ENCODE results near the gene TUFM.
A peak's percentile ranks its signal among the peaks of the same experiment; 100 is the strongest.
"Not testable (repeated sequence)": the region's sequence is repeated elsewhere in the genome, so short reads cannot be mapped to it uniquely, and the experiment has no call there.

The TUFM gene

DNA sequence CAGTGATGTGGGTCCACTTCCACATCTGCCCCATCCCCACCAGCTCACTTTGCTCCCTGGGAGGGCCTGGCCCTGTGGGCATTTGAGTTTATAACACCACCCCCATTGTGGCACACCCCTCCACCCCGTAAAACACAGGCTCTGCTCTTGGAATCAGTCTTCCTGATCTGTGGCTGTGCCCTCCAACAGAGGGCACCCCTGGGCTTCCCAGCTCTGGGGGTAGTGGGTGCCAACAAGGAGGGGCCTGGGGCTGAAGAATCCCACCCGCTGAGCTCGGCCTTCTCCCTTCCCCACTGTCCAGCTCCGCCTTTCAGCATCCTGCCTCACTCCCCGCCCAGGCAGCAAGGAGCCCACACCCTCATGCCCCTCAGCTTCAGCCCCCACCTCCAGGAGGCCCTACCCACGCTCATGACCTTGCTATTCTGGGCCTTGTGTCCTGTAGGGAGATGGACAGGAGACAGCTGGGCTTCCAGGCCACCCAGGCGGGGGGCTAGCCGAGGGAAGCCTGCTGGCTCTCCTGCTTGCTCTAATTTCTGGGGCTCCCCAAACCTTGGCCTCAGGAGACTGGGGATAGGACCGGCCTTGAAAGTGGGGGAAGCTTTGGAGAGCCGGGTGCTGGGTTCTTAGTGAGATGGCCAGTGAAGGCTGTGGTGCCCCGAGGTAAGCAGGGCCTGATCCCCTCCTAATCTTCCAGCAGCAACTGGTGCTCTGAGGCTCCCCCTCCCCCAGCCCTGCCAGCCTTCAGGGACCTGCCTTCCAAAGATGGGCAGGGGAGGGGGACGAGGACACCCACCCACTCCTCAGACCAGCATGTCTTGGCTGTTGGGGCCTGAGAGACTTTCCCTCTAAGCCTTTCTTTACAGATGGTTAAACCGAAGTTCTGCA, 29.2 kb upstream of the TUFM start:
- DNase-seq (ENCODE audit: low read depth in 2 of 2): no peak

DNA sequence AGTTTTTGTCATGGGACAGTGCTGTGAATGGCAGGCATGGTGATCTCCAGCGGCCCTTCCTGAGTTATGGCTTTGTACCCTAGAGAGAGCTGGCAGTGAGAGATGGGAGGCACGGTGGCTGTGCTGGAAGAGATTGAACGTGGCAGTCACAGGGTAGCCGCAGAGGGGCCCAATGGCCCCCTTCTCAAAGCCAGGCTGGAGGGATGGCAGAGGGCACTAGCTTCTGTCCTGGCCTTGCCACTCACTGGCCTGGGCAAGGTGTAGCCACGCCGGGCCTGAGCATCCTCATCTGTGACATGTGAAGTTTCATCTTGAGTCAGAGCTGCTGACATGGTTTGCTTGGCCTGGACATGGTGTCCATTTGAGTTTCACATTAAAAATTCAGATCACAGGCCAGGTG, 28.3 kb upstream of the TUFM start:
- DNase-seq (ENCODE audit: low read depth in 2 of 2): no peak

DNA sequence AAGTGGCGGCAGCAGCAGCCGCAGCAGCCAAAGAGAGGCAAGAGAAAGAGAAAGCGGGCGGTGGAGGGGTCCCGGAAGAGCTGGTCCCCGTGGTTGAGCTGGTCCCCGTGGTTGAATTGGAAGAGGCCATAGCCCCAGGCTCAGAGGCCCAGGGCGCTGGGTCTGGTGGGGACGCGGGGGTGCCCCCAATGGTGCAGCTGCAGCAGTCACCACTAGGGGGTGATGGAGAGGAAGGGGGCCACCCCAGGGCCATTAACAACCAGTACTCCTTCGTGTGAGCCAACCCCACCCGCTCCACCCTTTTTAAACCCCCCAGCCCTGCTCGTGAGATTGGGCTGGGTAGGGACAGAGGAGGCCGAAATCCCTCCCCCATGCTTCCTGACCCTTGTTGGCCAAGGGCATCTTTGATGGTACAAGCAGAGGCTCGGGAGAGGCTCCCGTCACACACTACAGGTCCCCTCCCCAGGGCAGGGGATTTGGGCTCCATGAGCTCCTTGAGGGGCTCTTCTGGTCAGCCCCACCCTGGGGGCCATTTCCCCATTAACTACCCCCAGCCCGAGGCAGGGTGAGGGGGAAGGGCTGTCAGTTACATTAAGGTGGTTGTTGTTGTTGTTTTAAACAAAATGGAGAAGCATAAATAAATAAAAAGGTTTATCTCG, 27.5 kb upstream of the TUFM start:
- DNase-seq (ENCODE audit: low read depth in 2 of 2): peak; percentile 20 to 25

DNA sequence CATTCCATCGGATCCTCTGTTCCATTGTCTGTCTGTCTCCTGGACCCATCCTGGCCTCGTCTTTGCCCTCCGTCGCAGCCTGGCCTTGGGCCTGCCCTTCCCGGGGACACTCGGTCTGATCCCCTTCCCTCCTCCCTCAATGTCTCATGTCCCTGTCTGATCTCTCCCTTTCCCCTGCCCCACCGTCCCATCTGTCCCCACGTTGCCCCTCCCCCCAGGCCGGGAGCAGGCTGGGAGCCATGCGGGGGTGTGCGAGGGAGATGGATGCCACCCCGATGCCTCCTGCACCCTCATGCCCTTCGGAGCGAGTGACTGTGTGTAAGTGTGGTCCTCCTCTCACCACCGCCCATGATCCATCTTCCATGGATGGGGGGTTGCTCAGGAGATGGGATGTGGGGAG, 26.8 kb upstream of the TUFM start:
- DNase-seq (ENCODE audit: low read depth in 2 of 2): no peak

DNA sequence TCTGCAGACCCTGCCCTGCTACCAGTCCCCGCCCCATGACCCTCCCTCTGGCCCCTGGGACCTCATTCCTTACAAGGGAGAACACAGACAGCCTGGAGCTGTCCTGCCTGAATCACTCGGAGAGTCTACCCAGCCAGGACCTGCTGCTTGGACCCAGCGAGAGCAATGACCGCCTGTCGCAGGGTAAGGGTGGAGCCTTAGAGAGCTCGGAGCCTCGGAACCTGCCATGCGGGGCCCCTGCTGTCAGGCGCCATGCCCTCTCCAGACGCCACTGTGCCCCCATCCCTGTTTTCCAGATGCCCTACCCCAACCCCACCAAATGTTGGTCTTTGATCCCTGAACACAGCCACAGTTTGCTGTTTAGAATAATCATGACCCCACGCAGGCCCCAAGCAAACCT, 23.1 kb upstream of the TUFM start:
- DNase-seq (ENCODE audit: low read depth in 2 of 2): no peak

DNA sequence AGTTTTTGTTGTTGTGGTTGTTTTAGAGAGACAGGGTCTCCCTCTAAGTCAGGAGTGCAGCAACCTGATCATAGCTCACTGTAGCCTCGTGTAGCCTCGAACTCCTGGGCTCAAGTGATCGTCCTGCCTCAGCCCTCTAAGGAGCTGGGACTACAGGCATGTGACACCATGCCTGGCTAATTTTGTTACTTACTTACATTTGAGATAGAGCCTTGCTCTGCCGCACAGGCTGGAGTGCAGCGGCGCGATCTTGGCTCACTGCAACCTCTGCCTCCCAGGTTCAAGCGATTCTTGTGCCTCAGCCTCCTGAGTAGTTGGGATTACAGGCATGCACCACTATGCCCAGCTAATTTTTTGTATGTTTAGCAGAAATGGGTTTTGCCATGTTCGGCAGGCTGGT, 21.5 kb upstream of the TUFM start:
- not testable (repeated sequence) for DNase-seq (ENCODE audit: low read depth in 2 of 2)

DNA sequence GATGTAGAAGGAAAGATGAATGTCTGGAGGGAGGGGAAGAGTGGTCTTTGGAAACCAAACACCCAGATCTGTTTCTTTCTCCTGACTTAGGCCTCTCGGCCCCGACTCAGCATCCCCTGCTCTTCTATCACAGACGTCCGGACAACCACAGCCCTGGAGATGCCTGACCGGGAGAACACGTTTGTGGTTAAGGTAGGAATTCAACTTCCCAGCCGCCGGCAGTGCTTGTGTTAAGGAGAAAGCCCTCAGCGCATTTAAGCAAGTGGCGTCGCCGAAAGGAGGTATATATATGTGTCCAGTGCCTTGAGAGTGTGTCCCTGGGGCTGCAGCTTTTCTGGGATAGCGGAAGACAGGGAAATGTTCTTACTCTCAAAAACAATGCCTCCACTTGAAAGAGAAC, 21.1 kb upstream of the TUFM start:
- no peak for DNase-seq (ENCODE audit: low read depth in 2 of 2)

DNA sequence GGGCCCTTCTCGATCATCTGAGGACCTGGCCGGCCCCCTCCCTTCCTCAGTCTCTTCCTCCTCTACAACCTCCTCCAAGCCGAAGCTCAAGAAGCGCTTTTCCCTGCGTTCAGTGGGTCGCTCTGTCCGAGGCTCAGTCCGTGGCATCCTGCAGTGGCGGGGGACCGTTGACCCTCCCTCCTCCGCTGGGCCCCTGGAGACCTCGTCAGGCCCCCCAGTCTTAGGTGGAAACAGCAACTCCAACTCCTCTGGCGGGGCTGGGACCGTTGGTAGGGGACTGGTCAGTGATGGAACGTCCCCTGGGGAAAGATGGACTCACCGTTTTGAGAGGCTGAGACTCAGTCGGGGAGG, 20.3 kb upstream of the TUFM start:
- no peak for DNase-seq (ENCODE audit: low read depth in 2 of 2)

DNA sequence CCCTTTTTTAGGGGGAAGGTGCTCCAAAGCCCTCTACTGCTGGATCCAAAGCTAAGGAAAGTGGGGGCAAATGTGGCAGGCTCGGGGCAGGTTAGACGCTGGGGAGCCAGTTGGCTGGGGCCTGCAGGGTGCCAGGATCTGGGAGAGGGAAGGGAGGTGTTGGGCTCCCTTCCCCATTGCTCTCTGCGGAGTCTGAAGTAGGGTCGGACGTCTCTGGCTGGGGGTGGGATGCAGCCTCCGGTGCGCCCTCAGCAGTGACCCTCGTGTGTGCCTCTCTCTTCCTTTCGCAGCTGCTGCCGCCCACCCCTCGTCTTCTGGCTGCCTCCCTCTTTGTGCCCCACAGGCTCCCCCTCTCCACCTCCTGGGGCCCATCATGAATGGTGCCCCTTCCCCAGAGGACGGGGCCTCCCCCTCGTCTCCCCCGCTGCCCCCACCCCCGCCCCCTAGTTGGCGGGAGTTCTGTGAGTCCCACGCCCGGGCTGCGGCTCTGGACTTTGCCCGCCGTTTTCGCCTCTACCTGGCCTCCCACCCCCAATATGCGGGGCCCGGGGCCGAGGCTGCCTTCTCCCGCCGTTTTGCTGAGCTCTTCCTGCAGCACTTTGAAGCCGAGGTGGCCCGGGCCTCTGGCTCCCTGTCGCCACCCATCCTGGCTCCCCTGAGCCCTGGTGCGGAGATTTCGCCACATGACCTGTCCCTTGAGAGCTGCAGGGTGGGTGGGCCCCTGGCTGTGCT, 19.7 kb upstream of the TUFM start:
- no peak for DNase-seq (ENCODE audit: low read depth in 2 of 2)

DNA sequence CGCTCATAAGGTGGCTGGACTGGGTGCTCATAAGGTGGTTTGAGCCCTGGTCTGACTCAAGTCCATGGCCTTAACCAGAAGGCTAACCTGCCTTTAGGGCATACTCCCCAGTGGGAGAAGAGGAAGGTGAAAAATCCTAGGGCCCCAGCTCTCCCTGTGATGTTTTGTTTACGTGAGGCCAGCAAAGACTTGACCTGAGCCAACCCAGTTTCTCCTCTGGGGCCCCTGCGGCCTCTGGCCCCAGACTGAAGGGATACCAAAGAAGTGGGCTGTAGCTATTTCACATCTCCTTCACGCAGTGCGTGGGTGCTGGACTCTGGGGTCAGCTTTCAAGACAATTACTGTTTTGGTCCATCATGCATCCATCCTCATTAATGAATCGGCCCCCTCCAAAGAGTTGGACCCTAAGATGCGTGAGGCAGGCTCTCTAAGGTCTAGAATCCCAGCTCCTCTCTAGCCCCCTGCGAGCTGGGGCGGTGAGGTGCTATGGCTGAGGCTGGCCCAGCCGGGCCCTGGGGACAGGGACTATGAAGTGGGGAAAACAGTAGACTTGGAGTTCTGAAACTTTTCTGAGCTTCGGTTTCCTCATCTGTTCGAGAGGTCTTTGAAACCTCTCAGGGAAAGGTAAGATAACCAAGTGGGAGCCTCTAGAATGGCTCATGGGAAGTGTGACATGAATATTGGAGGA, 19.0 kb upstream of the TUFM start:
- DNase-seq (ENCODE audit: low read depth in 2 of 2): no peak

DNA sequence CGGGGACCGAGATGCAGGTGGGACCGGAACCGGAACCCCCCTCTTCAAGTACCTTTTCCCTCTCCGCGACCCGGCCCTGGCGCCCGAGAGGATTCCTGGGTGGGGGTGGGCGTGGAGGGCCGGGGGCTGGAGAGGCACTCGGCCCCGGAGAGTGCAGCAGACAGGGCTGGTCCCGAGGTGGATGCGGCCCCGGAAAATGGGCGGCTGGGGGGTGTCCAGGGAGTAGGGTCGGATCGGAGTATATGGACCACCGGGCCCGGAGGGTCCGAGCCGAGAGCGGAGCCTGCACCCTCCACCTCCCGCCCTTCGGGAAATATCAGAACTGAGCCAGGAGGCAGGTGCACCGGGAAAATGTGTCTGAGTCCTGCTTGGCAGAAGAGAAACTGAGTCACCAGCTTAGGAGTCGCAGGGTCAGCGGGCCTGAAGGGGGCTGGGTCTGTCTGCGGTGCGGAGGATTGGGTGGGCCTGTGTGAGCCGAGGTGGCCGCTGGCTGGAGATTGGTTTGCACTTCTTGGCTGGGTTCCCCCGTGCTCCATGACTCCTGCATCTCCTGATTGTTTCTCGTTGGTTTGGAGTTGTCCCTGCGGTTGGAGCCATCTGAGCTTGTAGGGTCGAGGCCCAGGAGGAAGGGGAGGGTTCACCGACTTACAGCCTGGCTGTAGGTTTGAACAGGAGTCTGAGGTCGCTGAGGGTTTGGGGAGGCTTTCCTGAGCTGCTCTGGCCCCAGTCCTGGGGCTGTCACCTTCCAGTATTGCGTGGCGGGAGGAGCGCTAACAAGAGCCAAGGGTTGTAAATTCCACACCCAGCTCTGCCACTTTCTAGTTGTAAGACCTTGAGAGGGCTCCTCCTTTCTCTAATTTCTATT, 18.0 kb upstream of the TUFM start:
- DNase-seq (ENCODE audit: low read depth in 2 of 2): no peak

DNA sequence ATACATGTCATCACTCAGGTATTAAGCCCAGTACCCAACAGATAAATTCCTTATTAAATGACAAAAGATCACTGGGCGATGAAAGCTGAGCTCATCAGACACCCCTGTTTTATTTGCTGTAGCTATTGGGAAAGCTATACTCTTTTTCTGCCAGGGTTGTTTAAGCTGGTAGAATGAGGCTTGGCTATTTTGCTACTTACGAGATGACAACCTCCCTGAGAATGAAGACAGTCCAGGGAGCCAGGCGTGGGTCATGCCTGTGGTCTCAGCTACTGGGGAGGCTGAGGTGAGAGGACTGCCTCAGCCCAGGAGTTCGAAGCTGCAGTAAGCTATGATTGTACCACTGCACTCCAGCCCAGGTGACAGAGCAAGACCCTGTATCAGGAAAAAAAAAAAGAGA, 13.2 kb upstream of the TUFM start:
- no peak for DNase-seq (ENCODE audit: low read depth in 2 of 2)

DNA sequence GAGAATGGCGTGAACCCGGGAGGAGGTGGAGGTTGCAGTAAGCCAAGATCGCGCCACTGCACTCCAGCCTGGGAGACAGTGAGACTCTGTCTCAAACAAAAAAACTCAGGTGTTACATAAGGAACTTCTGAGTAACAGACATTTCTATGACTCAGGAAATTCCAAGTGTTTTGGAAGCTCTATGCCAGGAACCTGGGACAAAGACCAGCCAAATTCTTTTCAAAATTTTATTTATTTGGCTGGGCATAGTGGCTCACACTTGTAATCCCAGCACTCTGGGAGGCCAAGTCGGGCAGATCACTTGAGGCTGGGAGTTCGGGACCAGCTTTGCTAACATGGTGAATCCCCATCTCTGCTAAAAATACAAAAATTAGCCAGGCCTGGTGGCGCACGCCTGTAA, 12.3 kb upstream of the TUFM start:
- no peak for DNase-seq (ENCODE audit: low read depth in 2 of 2)

DNA sequence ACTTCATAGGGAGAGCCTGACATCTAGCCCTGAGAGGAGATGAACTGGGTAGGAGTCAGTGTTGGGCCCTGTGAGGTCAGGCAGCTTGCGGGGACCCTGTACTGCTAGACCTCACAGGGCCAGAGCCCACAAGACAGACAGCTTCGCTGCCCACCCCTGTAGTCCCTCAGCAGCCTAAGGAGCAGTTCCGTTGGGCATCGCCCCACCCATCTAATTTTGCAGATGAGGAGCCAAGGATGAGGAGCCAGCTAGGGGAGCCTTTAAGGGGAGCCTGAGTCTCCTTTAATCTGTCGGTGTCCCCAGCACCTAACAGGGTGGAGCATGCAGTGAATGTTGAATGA, 755 bp upstream of the TUFM start:
- DNase-seq (ENCODE audit: low read depth in 2 of 2): no peak

DNA sequence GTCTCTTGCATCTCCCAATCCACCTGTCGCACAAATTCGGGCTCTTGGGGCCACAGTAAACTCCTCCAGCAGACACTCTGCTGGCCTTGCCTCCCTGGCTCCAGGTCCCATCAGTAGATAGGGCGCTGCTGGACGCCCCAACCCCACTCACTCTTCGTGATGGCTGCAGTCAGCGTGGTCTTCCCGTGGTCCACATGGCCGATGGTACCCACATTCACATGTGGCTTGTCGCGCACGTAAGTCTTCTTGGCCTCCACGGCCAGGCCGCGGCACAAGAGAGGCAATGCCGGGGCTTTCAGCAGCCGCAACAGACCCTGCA, 428 bp downstream of the TUFM start:
- no peak for DNase-seq (ENCODE audit: low read depth in 2 of 2)

DNA sequence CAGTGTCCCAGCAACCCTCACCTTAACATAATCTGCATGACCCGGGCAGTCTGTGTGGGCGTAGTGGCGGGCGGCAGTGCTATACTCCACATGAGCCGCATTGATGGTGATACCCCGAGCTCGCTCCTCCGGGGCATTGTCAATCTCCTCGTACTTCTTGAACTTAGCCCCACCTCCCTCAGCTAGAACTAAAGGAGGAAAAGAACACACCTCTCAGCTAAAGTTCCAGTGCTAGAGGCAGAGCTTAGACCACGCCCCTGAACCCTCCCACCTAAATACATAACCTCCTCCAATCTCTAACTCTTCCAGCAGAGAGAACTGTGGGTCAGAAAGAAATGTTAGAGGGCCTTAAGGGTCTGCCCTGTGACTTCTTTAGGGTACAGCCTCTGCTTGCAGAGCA, 855 bp downstream of the TUFM start:
- no peak for DNase-seq (ENCODE audit: low read depth in 2 of 2)

DNA sequence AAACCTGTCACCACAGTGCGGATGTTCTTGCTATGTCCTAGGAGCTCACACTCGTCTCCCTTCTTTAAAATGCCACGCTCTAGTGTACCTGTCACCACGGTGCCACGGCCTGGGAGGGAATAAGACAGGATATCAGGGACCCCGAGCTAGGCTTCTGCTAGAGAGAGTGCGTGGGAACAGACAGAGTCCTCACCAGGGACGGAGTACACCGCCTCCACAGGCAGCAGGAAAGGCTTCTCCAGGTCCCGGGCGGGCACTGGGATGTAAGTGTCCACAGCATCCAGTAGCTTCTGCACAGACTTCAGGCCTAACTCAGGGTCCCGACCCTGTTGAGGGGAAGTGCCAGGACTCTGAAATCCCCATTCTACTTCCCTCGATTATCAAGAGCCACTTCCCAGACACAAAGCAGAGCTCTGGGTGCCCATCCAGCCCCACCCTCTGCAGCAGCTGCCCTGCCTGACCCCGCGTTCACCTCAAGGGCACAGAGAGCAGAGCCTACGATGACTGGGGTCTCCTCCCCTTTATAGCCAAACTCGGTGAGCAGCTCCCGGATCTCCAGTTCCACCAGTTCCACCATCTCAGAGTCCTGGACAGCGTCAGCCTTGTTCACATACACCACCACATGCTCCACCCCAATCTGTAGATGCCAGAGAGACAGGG, 1.8 kb downstream of the TUFM start:
- DNase-seq (ENCODE audit: low read depth in 2 of 2): no peak

DNA sequence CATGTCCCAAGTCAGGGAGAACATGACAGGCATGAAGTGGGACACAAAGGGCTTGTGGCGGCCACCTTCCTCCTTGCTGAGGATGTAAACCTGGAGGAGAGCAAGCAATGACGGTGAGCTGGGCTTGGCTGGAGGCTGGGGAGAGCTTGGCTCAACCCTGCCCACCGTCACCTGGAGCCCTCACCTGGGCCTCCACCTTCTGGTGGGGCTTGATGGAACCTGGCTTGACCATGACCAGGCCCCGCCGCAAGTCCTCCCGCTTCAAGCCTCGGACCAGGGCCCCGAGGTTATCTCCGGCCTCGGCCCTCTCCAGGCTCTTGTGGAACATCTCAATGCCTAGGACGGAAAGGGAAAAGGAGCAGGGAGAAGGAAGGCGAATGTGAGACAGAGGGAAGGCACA, 2.4 kb downstream of the TUFM start:
- DNase-seq (ENCODE audit: low read depth in 2 of 2): no peak

DNA sequence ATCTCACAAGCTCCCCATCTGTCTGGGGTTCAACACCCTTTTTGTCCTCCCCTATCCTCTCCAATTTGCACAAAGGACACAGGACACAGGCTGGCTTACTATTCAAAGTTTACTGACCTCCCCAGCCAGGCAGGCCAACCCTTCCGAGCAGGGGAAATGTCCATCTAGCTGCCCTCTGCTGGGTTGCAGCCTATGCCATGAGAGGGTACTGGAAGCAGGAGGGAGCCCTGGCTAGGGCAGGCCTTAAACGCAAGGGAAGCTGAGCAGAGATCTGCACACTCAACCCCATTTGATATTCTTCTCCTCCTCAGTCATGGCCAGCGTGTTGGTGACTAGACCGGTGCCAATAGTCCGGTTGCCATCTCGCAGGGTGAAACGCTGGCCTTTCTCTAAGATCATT, 3.5 kb downstream of the TUFM start:
- DNase-seq (ENCODE audit: low read depth in 2 of 2): no peak

DNA sequence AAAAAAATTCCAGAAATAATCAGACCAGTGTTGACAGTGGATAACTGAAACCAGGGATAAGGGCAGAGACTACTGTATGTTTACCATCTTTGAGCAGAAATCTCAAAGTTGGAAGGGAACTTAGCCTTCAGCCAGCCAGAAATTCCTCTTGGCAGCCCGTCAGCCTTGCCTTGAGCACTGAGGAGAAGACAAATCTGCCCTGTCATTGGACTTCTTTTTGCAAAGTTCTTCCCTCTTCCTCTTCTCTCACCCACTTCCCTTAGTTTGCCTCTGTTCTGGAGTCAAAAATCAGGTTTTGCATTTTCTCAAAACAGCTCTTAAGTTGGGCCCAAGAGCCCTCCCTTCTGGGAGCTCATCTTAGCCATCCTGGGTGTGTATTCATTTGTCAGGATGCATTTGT, 6.2 kb downstream of the TUFM start:
- no peak for DNase-seq (ENCODE audit: low read depth in 2 of 2)

DNA sequence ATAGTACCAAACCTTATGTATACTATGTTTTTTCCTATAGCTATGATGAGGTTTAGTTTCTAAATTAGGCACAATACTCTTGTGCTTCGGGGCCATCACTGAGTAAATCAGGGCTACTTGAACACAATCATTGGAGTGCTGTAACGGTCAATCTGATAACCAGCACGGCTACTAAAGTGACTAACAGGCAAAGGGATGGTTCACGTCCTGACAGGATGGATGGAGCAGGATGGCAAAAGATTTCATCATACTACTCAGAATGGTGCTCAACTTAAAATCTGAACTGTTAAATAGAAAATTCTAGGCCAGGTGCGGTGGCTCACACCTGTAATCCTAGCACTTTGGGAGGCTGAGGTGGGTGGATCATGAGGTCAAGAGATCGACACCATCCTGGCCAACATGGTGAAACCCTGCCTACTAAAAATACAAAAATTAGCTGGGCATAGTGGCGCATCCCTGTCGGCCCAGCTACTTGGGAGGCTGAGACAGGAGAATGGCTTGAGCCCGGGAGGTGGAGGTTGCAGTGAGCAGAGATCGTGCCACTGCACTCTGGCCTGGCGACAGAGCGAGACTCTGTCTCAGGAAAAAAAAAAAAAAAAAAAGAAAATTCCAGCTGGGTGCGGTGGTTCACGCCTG, 7.0 kb downstream of the TUFM start:
- DNase-seq (ENCODE audit: low read depth in 2 of 2): no peak
